Measurements from ENCODE around the gene UBE2J2. TPM values are rescaled to one million over a fixed set of nuclear protein-coding genes. Genes with fewer than 3 reads are reported as not detected.
A peak's percentile ranks its signal among the peaks of the same experiment; 100 is the strongest.

The UBE2J2 gene
- total RNA-seq, 3 donors from 2014 or later = 89.3 to 93.6 (median 91.2) TPM

DNA sequence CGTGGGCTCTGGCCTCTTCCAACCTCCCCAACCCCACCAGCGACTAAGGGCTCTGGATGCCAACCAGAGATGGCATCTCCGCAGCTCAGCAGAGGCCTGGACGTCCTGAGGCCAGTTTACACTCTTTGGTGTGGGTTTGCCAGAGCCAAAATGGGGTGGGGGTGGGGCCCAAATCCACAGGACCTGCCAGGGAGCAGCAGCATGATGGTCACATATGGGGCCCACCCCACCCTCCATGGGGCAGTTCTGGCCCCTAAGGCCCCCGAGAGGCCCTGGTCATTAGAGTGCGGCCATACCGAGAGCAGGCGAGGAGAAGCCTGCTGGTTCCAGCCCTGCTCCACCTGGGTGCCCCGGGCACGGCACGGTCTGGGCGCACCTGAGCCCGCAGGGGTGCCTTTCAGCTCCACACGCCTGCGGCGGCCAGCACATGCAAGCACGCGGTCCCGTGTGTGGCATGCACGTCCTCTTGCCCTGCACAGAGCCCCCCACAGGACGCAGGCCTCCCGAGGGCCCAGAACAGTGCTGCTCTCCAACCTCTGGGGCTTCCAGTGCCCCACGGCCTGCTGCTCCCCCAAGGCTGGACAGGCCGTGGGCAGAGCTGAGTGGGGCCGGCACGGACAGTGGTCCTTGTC lies 31.9 kb downstream of the UBE2J2 start:
- H3K27me3 Mint-ChIP-seq (ENCODE audit: low read depth) = peaks cover 3% of the 10 kb centered on the region
- H3K4me1 Mint-ChIP-seq (ENCODE audit: low read depth) = no peaks in the 10 kb centered on the region
- no peak for ATAC-seq
- no peaks in the 10 kb centered on the region for H3K9me3 Mint-ChIP-seq
- no peak for DNase-seq
- no peak overlapping the region for H3K4me3 Mint-ChIP-seq
- H3K36me3 Mint-ChIP-seq (ENCODE audit: insufficient read depth) = no peaks in the 10 kb centered on the region

DNA sequence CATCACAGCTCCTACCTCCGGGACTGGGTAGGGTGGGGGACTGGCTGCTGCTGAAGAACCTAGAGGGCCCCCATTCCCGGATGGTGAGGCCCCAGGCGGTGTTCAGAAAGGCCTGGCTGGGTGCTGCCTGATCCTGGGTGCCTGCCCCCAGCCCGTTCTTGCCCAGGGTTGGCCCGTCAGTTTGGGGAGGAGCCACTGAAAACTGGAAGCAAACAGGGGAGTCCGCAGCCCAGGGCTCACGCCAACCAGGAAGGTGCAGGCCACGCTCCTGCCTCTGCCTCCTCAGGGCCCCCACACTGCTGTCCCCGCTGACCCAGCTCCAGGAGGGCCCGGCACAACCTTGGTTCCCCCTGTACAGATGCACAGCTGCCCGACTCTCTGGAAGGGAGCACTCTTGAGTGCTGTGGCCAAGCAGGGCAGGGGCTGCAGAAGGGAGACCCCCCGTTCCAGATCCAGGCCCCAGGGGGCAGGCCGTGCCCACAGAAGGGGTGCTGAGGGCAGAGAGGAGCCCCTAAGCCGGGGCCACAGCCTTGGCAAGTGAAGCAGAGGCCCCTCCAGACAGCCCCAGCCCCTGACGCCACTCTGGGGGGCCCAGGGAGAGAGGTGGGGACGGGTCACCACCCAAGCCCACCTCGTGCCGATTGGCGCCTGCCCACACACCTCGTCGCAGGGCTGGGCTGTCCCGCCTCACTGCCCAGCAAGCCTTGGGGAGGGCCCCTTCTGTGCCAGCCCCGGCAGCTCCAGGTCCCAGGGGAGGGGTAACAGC lies 32.6 kb downstream of the UBE2J2 start:
- Mint-ChIP-seq H3K9me3 (no peaks in the 10 kb centered on the region), H3K27me3 (ENCODE audit: low read depth) (peaks cover 3% of the 10 kb centered on the region), H3K36me3 (ENCODE audit: insufficient read depth) (no peaks in the 10 kb centered on the region), H3K4me3 (no peak overlapping the region), H3K4me1 (ENCODE audit: low read depth) (no peaks in the 10 kb centered on the region)
- ATAC-seq (no peak), DNase-seq (no peak)

DNA sequence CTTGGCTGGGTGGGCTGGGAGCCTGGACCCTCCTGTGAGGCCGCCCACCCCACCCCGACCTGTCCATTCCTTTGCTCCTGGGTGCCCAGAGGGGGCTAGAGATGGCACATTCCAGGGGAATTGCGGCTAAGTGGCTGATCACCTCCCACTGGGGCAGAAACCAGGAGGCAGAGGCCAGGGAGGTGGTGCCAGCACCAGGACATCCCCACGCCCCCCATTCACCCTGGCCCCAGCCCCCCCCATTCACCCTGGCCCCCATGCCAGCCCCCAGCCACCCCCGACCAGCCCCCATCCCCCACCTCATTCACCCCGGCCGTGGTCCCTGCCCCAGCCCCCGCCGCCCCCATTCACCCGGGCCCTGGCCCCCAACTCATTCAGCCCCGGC lies 33.3 kb downstream of the UBE2J2 start:
- Mint-ChIP-seq H3K36me3 (ENCODE audit: insufficient read depth) (no peaks in the 10 kb centered on the region), H3K9me3 (no peaks in the 10 kb centered on the region)
- ATAC-seq = no peak

DNA sequence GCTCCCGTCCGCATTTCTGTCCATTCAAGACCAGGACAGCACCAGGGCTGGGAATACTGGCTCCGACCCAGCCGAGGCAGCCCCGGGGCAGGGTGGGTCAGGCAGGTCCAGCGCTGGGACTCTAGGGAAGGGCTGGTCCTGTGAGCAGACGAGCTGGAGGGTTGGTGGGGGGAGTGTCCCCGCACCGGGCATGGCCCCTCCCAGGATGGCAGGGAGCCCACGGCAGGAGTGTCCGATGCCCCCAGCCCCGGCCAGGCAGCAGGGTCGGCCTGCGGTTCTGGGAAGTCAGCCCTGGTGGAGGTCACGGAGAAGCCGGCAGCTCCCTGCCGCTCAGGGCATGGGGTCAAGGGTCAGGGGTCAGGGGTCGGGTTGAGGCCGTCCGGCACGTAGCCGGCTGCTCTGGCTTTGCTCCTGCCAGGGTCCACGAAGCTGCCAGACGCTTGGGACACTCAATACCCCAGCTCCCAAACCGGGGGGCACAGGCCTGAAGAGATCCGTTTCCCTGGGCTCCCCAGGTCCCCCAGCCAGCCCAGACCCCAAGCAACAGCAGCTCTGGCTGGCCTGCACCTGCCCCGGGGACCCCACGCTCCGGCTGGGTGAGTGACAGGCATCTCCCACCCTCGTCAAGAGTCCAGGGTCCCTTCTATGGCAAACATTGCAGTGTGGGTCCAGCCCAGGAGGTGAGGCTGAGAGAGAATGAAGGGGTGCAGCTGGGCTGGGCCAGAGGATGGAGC lies 33.9 kb downstream of the UBE2J2 start:
- no peak for DNase-seq
- Mint-ChIP-seq H3K36me3 (ENCODE audit: insufficient read depth) (no peaks in the 10 kb centered on the region), H3K4me1 (ENCODE audit: low read depth) (peaks cover under 1% of the 10 kb centered on the region), H3K9me3 (no peaks in the 10 kb centered on the region), H3K4me3 (no peak overlapping the region), H3K27me3 (ENCODE audit: low read depth) (peaks cover 1% of the 10 kb centered on the region)
- no peak for ATAC-seq

More for the DNA sequence above, 33.3 kb downstream of the UBE2J2 start:
- H3K4me1 Mint-ChIP-seq (ENCODE audit: low read depth) = no peaks in the 10 kb centered on the region
- H3K4me3 Mint-ChIP-seq = no peak overlapping the region
- DNase-seq = no peak
- peaks cover 1% of the 10 kb centered on the region for H3K27me3 Mint-ChIP-seq (ENCODE audit: low read depth)

DNA sequence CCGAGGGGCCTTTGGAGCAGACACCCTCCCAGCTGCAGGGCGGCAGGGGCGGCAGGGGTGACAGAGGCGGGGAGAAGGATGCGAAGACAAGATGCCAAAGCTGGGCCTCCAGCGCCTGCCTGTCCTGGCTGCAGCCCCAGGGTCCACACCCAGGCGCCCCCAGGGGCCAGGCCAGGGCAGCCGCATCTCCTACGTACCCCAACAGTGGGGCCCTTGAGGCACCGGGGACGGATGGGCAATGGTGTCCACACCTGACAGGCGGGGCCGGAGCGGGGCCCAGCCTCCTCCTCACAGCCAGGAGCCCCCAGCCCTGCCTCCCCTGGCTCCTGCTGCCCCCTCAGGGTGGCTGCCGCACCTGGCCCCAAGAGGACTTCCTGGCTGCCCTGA lies 34.4 kb downstream of the UBE2J2 start:
- no peak for ATAC-seq

DNA sequence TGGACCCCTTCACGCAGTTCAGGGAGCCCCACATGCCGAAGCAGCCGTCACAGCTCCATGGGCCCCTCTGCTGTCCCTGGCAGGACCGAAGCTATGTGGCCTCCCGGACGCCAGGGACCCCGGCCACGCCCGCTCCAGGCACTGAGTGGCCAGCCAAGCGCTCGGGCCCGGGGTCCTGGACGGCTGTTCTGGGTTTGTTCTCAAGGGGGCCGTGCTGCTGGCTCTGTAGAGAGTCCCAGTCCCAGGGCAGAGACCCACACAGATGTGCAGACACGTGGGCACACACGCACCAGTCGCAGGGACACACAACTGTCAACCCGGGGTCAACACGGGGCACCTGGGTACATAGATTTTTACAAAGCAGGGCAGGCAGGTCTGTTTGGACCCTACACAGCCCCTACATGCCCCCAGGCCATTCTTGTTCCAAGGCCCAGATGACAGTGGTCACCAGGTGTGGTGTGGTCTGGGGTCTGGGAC lies 34.9 kb downstream of the UBE2J2 start:
- Mint-ChIP-seq H3K4me1 (ENCODE audit: low read depth) (peaks cover 11% of the 10 kb centered on the region), H3K27me3 (ENCODE audit: low read depth) (peaks cover 1% of the 10 kb centered on the region), H3K9me3 (no peaks in the 10 kb centered on the region), H3K36me3 (ENCODE audit: insufficient read depth) (peaks cover 6% of the 10 kb centered on the region), H3K4me3 (no peak overlapping the region)
- ATAC-seq = no peak
- no peak for DNase-seq

More for the DNA sequence above, 34.4 kb downstream of the UBE2J2 start:
- Mint-ChIP-seq H3K4me1 (ENCODE audit: low read depth) (peaks cover 6% of the 10 kb centered on the region), H3K9me3 (no peaks in the 10 kb centered on the region), H3K4me3 (no peak overlapping the region), H3K36me3 (ENCODE audit: insufficient read depth) (peaks cover 4% of the 10 kb centered on the region), H3K27me3 (ENCODE audit: low read depth) (peaks cover 1% of the 10 kb centered on the region)
- no peak for DNase-seq

DNA sequence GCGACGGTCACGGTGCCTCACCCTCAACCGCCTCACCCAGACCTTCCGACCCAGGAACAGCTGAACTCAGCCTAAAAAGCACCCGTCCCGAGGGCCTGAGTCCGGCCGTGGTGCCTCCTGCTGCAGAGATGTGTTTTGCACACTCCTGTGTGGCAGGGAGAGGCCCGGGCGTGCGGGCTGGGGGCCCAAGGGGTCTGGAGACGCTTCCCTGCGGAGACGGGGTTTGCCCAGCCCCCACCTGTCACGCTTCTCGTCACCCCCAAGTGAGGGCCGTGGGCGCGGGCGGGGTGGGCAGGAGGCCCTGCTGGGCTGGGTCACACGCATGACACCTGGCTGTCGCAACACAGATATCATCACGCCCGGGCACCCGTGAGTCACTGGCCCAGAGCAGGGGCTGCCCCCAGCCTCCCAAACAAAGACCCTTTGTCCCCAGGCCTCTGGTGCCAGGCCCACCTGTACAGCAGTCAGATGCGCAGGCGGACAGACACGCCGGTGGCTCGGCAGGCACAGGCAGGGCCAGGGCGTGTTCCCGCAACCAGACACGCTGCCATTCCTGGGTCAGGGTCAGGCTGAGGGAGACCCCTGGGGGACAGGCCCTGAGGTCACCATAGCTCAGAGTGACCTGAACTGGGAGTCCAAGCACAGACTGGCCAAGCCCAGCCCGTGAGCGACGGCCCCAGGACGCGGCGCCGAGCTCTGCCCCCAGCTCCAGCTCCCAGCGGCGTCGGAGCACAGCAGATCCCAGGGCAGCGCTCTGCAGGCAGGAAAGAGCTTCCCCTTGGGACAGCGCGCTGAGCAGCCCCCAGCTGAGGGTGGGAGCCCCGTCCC lies 35.6 kb downstream of the UBE2J2 start:
- Mint-ChIP-seq H3K4me3 (no peak overlapping the region), H3K4me1 (ENCODE audit: low read depth) (peaks cover 15% of the 10 kb centered on the region), H3K9me3 (no peaks in the 10 kb centered on the region), H3K27me3 (ENCODE audit: low read depth) (peaks cover 1% of the 10 kb centered on the region), H3K36me3 (ENCODE audit: insufficient read depth) (peaks cover 9% of the 10 kb centered on the region)
- ATAC-seq (peak; percentile 17 to 20), DNase-seq (no peak)

DNA sequence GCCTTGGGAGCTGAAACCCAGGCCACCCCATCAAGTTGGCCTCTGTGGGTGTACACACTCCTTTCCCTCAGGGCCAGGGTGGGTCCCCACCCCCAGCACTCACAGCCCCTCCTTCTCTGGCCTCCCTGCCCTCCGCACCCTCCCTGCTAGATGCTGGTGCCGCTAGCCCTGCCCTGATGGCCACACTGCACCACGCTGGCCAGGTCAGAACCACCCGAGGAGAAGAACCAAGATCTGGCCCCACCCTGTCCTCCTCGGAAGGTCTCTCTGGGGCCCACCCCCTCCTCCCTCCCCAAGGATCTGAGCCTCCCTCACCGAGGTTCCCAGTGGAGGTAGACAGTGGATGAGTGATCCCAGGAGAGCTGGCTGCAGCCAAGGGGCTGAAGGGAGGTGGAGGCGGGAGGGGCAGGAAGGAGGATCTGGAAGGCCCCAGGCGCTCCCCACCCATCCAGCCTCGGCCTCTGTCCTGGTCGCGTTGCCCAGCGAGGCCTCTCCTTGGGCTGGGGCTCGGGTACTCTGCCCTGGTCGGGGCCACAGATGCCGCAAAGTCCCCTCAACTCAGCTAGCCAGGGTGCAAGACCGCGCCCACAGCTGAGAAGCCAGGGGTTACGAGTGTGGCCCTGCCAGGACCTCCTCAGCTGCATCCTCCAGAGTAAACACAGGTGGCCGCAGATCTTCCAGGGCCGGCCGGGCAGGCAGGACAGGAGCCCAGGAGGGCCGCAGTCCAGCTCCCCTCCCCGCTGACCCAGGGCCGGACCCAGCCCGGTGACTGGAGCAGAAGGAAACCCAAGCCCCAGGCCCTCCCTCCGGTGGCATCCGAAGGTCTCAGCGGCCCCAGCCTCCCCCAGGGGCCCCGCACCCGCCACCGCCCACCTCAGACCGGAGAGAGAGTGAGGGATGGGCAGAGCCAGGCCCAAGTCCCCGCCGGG lies 36.4 kb downstream of the UBE2J2 start:
- H3K9me3 Mint-ChIP-seq = no peaks in the 10 kb centered on the region
- H3K4me1 Mint-ChIP-seq (ENCODE audit: low read depth) = peaks cover 15% of the 10 kb centered on the region
- DNase-seq (no peak), ATAC-seq (no peak)
- peaks cover 9% of the 10 kb centered on the region for H3K36me3 Mint-ChIP-seq (ENCODE audit: insufficient read depth)
- H3K4me3 Mint-ChIP-seq = no peak overlapping the region
- H3K27me3 Mint-ChIP-seq (ENCODE audit: low read depth) = peaks cover 1% of the 10 kb centered on the region

DNA sequence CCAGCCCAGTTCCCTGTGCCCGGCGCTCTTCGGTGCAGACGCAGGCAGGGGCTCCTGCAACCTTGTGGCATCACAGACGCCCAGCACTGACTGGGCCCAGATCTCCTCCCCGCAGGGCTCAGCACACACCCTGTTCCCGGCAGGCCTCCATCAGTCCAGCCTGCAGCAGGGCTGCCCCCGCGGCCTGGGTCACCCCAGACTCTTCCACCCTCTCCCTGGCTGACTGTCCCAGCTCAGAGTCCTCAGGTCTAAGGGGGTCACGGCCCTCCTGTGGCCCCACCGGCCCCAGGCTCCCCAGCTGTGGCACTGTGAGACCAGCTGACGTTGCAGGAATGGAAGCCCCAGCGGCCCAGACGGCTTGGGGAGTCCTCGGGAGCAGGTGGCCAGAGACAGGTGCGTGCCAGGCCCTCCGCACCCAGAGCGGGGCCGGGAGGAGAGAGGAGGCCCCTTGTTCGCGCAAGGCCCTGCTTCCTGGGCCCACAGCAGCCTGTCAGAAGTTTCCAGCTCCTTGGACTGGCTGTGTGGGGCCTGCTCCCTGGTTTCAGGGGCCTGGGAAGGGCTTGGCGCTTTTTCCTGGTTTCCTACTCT lies 37.4 kb downstream of the UBE2J2 start:
- no peak for DNase-seq
- H3K4me3 Mint-ChIP-seq = no peak overlapping the region
- peaks cover 15% of the 10 kb centered on the region for H3K4me1 Mint-ChIP-seq (ENCODE audit: low read depth)
- H3K27me3 Mint-ChIP-seq (ENCODE audit: low read depth) = peaks cover 1% of the 10 kb centered on the region
- peaks cover 9% of the 10 kb centered on the region for H3K36me3 Mint-ChIP-seq (ENCODE audit: insufficient read depth)
- no peak for ATAC-seq
- no peaks in the 10 kb centered on the region for H3K9me3 Mint-ChIP-seq

DNA sequence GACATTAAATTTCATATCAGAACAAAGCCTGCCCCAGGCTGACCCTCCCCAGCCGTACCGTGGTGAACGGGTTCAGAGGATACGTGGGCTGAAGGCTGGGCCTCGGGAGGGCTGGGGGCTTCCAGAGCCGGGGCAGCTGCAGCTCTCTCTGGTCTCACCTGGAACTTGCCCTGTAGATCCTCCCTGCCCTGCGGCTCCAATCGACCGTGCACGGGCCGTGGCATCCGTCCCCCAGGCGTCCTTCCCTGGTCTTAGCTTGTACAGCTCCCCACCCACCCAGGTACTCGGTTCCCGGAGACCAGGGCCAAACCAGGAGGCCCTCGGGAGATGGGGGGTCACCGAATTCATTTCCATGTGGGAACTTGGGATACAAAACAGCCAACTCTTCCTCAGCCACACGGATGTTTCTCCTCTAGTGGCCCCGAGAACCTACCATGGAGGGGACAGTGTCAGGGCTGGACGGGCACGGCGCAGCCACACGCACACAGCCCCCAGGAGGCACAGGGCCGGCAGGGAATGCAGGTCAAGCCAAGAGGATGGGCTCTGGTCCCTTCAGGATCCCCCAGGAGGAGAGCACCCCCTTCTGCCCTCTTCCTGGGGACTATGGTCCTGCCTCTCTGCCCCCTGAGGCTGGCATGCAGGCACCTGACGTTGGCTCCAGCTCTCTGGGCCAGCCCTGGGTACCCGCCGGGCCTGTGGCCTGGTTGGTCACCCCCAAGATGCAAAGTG lies 38.5 kb downstream of the UBE2J2 start:
- Mint-ChIP-seq H3K36me3 (ENCODE audit: insufficient read depth) (peaks cover 12% of the 10 kb centered on the region), H3K9me3 (no peaks in the 10 kb centered on the region), H3K27me3 (ENCODE audit: low read depth) (peaks cover 1% of the 10 kb centered on the region), H3K4me3 (no peak overlapping the region), H3K4me1 (ENCODE audit: low read depth) (peaks cover 21% of the 10 kb centered on the region)
- DNase-seq (no peak), ATAC-seq (no peak)

DNA sequence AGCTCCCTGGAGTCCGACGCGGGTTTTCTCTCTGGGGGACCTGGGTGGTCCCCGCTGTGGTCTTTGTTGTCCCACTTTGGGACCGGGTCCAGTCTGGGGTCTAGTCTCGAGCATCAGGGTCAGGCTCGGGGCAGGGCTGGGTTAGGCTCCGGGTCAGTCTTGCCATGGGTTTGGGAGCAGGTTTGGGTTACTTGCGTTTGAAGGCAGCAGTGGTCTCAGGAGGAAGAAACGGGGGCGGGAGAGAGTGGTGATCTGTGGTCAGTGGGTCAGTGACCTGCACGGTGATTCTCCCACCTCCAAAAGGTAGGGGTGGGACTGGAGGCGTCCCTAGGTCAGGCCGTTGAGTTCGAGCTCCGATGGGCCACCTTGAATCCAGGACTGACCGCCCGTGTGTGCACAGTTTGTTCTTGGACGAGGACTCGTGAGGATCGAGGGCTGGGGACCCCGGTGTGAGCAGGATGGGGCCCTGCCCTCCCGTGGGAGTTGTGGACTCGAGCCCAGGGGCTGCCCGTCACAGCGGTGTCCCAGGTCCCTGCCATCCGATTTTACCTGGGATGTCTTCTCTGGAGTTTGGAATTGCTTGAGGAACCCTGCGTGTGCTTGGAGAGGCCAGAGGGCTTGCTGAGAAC lies 39.4 kb downstream of the UBE2J2 start:
- H3K4me3 Mint-ChIP-seq = peak overlapping the region; percentile 78
- DNase-seq (no peak), ATAC-seq (no peak)
- H3K9me3 Mint-ChIP-seq = no peaks in the 10 kb centered on the region
- H3K36me3 Mint-ChIP-seq (ENCODE audit: insufficient read depth) = peaks cover 17% of the 10 kb centered on the region
- H3K4me1 Mint-ChIP-seq (ENCODE audit: low read depth) = peaks cover 29% of the 10 kb centered on the region
- H3K27me3 Mint-ChIP-seq (ENCODE audit: low read depth) = peaks cover 1% of the 10 kb centered on the region

DNA sequence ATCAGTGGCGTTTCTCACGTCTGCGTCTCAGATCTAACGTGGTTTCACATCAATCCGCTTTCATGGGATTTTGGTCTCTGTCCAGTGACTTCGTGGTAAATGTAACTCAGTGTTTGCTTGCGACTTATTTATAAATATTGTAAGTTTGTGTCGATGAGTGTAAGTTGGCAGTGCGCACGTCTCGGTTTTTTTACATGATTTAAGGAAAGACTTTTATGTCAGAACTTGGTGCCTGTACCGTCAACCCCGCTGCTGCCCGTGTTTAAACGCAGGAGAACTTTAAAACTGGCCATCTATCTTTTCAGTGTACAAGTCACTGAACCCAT lies 40.1 kb downstream of the UBE2J2 start:
- H3K36me3 Mint-ChIP-seq (ENCODE audit: insufficient read depth) = peaks cover 17% of the 10 kb centered on the region
- H3K4me3 Mint-ChIP-seq = peak overlapping the region; percentile 78
- H3K27me3 Mint-ChIP-seq (ENCODE audit: low read depth) = no peaks in the 10 kb centered on the region
- no peak for DNase-seq
- peaks cover 30% of the 10 kb centered on the region for H3K4me1 Mint-ChIP-seq (ENCODE audit: low read depth)
- H3K9me3 Mint-ChIP-seq = no peaks in the 10 kb centered on the region
- no peak for ATAC-seq

Data from activated T-cell treated with anti-CD3 and anti-CD28 coated beads, Interleukin-2, amount 50 U/mL, for 4 hours (primary cell).